Stimulated activated CD8-positive, alpha-beta memory T cell treated with anti-CD3 and anti-CD28 coated beads, Interleukin-7, amount 100 ng/mL, for 24 hours (primary cell): ENCODE measurements around the gene MOB1A.
"Not testable (repeated sequence)": the region's sequence is repeated elsewhere in the genome, so short reads cannot be mapped to it uniquely, and the experiment has no call there.

Source experiments
- DNase-seq: peaks from one replicate; pipeline ENCODE4 v3.0.0-alpha.2; 2020; ENCODE audit warnings: low read depth

MOB1A gene

DNA sequence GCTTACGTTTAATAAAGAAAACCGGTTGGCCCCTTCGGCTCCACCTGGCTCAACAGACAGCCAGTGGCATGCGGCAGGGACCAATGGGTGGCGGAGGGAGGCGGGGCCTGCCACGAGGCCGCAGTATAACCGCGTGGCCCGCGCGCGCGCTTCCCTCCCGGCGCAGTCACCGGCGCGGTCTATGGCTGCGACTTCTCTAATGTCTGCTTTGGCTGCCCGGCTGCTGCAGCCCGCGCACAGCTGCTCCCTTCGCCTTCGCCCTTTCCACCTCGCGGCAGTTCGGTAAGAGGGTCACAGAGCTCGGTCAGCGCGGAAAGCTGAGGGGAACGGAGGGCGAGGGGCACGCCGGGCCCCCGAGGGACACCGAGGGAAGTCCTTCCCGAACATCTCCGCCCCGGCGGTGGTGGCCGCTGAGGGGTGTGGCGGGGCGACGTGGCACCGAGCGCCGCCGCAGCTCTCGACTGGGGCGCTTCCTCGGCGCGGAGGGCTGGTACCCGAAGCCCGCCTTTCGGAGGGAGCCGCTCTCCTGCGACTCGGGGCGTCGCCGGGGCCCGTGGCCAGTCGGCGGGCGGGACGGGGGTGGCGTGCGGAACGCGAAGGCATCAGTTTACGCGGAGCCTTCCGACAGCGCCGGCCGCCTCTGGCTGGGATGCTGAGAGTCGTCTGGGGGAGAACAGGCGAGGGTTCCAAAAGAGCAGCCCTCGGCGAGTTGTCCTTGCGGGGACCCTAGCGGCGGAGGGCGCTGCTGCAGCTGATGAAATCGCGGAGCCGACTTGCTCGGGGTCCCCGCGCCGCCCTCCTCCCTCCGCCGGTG lies 20.0 kb upstream of the MOB1A start, which contains the start of gene MTHFD2:
MTHFD2 (plus strand) TSS at position 155 of the 814 bp plus-strand sequence; CDS start at position 182, 27 bp downstream.
- DNase-seq: peak; percentile 81

DNA sequence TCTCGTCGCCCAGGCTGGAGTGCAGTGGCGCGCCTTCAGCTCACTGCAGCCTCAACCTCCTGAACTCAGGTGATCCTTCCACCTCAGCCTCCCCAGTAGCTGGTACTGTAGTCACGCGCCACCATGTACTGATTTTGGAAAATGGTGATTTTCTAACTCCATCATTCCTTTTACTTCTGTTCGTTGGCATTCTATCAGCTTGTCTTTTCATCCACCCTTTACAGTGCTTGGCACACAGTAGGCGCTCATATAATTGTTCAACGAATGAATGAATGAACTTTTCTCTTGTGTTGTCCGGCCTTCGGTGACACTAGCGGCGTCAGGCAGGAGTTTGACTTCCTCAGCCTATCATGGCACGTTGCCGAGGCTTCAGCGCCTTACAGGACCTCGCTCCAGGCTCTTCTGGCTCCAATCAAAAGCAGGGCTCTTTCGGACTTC lies 19.4 kb upstream of the MOB1A start:
- no peak for DNase-seq

DNA sequence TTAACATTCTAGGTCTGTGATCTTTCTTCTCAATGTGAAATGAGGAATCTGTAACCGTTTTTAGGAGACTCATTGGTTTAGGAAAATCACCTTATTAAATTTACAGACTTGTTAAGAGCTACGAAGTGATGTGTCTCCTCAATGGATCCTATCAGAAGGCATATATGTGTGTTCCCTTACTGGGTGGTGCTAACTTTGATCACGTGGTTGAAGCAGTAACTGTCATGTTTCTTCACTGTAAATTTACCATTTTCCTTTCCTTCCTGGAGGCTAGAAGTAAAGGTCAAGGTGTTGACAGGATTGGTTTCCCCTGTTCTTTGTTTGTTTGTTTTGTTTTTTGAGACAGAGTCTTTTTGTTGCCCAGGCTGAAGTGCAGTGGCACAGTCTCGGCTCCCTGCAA lies 18.4 kb upstream of the MOB1A start:
- DNase-seq: no peak

DNA sequence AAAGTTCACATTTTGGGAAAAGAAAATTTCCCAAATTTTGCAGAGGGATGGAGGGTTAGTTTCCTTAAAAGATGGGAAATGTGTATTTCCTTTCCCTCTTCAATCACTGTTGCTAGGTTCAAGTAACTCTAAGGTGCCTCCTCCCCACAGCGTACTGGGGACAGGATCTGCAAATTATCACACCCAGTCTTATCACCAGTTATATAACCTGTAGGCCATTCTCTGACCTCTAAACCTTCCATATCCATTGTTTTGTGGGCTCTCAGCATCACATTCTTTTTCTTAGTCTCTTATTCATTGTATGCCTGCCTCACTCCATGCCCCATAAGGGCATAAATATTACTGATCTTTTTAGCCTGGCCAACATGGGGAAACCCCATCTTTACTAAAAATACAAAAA lies 16.1 kb upstream of the MOB1A start:
- no peak for DNase-seq

DNA sequence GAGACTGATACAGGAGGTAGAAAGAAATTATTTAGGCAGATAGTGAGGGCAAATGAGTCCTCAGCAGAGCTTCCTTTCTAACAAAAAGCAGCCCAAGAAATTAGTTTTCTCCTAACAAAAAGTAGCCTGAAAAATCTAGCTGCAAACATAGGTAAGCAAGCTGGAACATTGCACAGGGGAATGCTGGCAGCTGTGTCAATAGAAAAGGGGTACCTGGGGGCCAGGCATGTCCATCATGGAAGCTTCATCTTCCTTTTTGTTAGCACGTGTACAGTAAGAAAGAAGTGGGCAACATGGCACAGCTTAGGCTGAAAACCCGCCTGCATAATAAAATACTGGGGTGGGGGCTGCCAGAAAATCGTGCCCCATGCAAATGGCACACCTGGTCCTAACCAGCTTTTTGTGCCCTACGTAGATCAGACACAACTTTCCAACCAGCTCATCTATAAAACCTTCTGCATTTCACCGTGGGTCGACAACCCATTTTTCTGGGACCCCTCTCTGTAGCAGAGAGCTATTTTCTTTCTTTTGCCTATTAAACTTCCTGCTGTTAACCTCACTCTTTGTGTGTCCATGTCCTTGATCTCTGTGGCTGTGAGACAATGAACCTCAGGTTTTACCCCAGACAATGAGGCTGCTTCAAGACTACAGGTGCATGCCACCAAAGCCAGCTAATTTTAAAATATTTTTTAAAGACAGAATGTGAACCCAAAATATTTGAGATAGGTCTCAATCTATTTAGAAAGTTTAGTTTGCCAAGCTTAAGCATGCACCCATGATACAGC lies 13.1 kb upstream of the MOB1A start:
- DNase-seq: no peak

DNA sequence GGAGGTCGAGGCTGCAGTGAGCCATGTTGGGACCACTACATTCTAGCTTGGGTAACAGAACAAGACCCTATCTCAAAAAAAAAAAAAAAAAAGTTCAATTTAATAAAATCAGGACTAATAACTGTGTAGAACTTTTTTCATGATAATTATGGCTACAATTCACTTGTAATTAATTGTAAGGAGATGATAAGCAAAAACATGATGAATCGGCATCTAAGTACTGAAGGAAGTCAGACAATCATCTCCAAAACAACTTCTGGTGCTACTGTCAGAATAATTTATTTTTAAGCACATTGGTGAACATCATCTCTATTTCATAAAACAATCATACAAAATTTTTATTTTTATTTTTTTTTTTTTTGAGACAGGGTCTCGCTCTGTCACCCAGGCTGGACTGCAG lies 10.0 kb upstream of the MOB1A start:
- DNase-seq: no peak

DNA sequence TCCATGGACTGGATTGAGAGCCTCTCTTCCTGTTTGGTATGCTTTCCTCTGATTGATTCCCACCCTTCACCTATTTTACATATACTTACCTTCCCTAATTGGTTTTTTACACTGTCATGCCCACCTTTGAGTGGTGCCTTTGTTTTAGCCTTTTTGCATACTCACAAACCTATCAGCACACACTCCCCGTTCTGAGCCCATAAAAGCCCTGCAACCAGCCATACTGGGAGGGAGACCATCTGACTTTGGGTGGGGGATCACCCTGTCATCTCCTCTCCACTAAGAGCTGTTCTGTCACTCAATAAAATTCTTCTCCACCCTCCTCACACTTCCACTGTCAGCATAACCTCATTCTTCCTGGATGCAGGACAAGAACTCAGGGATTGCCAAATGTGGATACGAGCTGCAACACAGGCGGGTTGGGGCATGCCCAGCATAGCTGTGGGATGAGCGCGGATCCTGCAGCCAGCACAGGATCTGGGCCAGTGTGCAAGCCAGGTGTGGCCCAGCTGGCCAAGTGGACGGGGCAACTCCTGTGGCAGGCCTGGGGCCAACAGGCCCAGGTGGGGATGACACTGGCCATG lies 9.4 kb upstream of the MOB1A start:
- no peak for DNase-seq

DNA sequence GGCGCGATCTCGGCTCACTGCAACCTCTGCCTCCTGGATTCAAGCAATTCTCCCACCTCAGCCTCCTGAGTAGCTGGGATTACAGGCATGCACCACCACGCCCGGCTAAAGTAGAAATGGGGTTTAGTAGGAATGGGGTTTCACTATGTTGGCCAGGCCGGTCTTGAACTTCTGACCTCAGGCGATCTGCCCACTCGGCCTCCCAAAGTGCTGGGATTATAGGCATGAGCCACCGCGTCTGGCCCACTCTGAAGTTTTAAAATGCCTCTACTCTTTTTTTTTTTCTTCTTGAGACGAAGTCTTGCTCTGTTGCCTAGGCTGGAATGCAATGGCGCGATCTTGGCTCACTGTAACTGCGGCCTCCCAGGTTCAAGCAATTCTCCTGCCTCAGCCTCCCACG lies 8.0 kb upstream of the MOB1A start:
- not testable (repeated sequence) for DNase-seq

DNA sequence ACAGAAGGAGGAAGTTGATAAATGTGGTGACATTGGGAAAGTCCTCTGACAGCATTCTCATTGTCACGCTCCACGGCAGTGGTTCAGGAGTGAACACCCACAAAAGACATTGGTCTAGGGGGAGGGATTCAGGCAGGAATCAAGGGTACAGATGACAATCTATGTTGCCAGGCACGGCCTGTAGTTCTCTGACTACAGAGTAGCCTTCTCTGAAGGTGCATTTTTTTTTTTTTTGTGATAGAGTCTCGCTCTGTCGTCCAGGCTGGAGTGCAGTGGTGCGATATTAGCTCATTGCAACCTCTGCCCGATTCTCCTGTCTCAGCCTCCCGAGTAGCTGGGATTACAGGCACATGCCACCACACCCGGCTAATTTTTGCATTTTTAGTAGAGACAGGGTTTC lies 7.4 kb upstream of the MOB1A start:
- no peak for DNase-seq

DNA sequence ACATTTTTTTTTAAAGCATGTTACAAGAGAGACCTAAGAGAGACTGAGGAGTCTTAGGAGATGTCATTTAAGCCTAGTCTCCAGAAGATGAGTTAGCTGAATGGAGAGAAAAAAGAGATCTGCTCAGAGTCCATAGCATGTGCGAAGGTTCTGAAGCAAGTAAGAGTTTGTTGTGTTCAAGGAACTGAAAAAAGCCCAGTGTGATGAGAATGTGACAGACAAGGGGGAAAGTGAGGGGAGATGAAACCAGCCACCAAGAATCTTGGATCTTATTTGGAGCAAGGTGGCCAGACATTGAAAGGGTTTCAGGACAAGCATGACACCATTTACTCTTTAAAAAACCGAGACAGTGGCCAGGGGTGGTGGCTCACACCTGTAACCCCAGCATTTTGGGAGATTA lies 5.2 kb upstream of the MOB1A start:
- DNase-seq: no peak

DNA sequence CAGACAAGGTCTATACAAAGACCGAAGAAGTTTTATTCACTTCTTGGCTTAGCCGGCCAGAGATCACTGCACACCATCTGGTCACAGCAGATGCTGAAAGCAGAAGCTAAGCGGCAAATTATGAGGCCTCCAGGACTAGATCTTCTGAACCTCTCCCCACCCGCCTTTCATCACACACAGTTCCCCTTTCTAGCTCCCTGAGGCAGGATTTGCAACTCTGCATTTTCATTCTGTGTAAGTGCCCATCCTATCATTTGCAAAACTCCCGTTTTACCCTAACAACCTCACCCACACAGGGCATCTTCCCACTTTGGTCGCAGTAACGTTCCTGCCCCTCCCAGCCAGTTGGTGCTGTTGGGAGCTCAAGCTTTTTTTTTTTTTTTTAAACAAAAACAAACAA lies 3.1 kb upstream of the MOB1A start:
- DNase-seq: no peak

DNA sequence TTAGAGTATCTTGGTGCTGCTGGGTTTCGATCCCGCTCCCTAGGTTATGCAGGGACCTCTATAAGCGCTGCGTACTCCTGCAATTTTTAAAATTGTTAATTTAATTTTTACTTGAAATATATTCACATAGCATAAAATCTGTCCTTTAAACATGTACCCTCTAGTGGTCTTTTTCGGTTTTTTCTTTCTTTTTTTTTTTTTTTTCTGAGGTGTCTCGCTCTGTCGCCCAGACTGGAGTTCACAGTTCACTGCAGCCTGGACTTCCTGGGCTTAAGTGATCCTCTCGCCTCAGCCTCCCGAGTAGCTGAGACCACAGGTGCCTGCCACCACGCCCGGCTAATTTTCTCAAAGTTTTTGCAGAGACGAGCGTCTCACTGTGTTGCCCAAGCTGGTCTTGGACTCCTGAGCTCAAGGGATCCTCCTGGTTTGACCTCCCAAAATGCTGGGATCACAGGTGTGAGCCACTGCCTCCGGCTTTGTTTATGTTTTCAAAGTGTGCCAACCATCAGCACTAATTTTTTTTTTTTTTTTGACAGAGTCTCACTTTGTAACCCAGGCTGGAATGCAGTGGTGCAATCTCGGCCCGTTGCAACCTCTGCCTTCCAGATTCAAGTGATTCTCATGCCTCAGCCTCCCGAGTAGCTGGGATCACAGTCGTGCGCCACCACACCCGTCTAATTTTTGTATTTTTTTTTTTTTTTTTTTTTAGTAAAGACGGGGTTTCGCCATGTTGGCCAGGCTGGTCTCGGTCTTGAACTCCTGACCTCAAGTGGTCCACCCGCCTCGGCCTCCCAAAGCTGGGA lies 585 bp upstream of the MOB1A start:
- no peak for DNase-seq

DNA sequence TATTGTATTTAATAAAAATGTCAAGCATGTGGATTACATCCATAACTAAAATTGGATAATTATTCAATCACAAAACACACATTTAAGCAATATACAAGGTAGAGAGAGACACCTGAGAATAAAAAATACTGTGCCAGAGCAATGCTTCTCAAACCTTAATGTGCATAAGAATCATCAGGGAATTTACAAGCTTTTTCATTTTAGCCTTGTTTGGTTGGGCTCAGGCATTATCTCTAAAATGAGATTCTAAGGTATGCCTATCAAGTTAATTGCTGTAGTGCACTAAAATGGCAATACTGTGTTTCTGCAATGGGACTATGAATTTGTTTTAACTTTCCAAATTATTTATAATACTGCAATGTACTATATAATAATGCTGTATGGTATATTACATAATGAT lies 983 bp downstream of the MOB1A start:
- DNase-seq: no peak

DNA sequence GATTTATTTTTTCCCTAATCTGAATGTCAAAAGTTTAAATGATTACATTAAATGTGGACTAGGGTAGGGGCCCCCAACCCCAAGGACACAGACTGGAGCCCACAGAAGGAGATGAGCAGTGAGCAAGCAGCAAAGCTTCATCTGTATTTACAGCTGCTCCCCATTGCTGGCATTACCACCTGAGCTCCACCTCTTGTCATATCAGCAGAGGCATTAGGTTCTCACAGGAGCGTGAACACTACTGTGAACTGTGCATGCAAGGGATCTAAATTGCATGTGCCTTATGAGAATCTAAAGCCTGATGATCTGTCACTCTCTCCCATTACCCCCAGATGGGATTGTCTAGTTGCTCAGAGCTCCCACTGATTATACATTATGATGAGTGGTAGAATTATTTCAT lies 3.8 kb downstream of the MOB1A start:
- no peak for DNase-seq

DNA sequence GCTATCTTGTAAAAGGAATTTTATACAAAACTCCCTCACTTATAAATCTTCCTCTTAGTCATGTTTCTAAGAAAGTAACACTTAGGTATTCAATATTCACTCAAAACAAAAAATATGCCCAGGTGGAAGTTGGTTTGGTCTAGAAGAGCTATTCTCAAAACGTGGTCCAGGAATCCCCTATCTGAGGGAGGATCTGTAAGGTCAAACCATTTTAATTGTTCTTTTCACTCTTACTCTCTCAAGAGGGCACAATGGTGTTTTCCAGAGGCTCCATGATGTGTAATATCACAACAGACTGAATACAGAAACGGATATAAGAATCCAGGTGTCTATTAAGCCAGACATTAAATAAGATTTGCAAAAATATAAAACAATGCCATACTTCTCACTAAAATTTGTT lies 9.9 kb downstream of the MOB1A start:
- DNase-seq: no peak

DNA sequence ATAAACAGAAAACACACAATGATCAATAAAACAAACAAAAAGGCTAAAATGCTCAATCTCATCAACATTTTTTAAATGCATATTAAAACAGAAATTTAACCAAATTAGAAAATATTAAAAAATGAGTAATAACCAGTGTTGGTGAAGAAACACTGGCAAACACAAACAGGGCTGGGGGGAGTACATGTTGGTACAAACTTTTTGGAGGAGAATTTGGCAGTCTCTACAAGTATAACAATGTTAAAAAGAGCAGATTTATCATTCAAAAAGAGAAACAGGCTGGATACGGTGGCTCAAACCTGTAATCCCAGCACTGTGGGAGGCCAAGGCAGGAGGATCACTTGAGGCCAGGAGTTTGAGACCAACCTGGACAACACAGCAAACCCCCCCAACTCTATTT lies 13.9 kb downstream of the MOB1A start:
- DNase-seq: no peak

DNA sequence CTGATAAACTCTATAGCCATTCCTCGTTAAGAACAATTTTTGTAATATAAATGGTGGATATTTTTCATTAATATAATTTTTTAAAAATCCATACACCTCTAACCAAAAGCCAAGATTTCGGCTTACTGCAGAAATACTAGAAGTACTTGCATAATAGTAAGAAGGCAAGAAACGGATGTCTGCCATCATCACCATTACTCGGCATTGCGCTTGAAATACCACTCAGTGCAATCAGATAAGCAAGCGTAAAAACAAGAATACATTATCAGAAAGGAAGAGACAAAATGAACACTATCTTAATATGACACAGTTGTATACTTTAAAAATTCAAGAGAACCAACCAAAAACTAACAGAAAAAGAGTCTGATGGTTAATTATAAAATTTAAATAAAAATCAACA lies 15.7 kb downstream of the MOB1A start:
- no peak for DNase-seq

DNA sequence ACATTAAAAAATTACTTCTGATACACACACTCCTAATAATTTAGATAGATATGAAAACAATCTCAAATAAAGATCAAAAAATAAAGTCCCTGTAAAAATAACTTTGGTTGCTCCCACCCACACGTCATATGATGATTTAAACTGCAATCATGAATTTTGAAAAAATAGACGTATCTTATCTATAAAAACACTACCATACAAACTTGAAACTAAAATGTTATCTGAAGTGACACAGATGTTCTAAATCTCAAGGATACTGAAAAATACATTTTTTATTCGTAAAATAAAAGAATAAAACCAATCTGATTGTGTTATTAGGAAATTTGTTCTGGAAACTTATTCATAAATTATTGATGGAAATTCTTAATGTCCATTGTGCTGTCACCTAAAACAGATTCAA lies 22.8 kb downstream of the MOB1A start:
- no peak for DNase-seq

DNA sequence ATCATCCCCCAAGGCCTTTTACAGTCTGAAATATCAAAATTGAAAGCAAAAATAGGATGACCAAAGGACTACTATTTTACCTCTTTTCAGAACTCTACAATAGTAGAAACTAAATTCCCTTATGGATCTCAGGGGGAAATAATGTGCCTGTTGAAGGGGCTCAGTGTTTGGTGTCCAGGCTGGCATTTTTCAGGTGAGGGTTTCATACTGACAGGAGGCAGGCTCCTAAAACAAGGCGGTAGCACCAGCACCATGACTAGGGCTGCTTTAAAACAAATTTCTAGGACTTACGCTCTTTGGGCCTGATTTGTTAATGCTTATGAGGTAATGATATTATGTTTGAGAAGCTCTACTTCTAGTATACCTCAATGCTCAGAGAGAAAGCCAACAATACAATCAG lies 25.7 kb downstream of the MOB1A start:
- no peak for DNase-seq

DNA sequence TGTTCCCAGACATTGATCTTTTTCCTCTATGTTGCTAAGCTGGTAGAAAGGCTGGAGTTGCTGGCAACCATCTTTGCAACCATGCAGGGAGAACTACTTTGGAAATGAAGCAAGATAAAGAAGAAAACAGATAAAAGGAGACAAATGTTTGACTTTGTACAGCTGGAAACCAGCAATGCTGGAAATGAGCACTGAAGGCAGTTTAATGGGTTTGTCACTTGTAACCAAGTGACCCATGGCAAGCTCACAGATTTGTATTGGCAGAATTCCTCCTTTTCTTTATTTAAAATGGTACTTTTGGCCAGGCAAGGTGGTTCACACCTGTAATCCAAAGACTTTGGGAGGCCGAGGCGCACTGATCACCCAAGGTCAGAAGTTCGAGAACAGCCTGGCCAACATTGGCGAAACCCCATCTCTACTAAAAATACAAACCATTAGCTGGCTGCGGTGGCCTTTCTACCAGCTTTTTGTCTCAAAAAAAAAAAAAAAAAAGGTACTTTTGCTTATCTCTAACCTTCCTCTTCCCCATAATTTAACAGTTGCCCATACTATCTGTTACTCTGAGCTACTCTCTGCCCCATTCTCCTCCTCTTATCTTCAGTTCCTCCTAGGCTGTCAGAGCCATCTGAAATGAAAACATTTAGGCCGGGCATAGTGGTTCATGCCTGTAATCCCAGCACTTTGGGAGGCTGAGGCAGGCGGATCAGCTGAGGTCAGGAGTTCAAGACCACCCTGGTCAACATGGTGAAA lies 28.9 kb downstream of the MOB1A start:
- no peak for DNase-seq

DNA sequence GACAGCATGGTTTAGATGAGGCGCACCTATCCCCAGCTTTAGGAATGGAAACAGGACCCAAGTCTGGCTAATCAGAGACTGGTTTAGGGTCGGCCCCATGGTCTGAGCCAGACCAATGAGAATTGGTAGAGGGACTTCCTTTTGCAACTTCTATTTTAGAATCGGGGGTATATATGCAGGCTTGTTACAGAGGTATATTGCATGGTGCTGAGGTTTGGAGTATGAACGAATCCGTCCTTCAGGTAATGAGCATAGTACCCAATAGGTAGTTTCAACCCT lies 29.5 kb downstream of the MOB1A start:
- no peak for DNase-seq
